RPMI7951 (cell line): ENCODE measurements around the gene P2RX3. TPM values are rescaled to one million over a fixed set of nuclear protein-coding genes. Genes with fewer than 3 reads are reported as not detected.

Experiments
- DNase-seq: peaks from one replicate; pipeline ENCODE4 v3.0.0-alpha.2; 2012; ENCODE audit warnings: low read depth
- total RNA-seq: library from RNA; depleted of rRNA; stranded (reverse); fragments of >200 nt; shearing (Covaris generic); gene quantifications from 2 replicates; pipeline ENCODE4 v1.2.3, GENCODE V29; 2014; rRNA removed

Gene P2RX3
- total RNA-seq, 1 experiment from 2014 or later = not detected

GRCh38 chr11:57421066-57421465, 82.9 kb downstream of the P2RX3 start:
- DNase-seq = no peak

- no peak for DNase-seq
These were observed 83.7 kb downstream of the P2RX3 start for GRCh38 chr11:57421805-57422204.

Other genes starting within 250 kb of the P2RX3 start
- not detected in 2 replicates for gene LRRC55, start 156.4 kb upstream of the P2RX3 start, total RNA-seq
- not detected in 2 replicates for gene APLNR, start 101.1 kb upstream of the P2RX3 start, total RNA-seq
- gene TNKS1BP1, start 13.4 kb upstream of the P2RX3 start, total RNA-seq = 21.9 and 24.8 TPM in 2 replicates
- 105 and 106 TPM in 2 replicates for gene SSRP1, start 2.5 kb upstream of the P2RX3 start, total RNA-seq
- not detected in 2 replicates for gene PRG3, start 42.8 kb downstream of the P2RX3 start, total RNA-seq
- gene PRG2, start 52.3 kb downstream of the P2RX3 start, total RNA-seq = not detected in 2 replicates
- 58.4 and 64.5 TPM in 2 replicates for gene SLC43A3, start 88.8 kb downstream of the P2RX3 start, total RNA-seq
- gene RTN4RL2, start 122.2 kb downstream of the P2RX3 start, total RNA-seq = 0.72 and 0.88 TPM in 2 replicates
- 6.5 and 7.3 TPM in 2 replicates for gene SLC43A1, start 177.3 kb downstream of the P2RX3 start, total RNA-seq
- 83.3 and 89.8 TPM in 2 replicates for gene TIMM10, start 192.4 kb downstream of the P2RX3 start, total RNA-seq
- not detected in 2 replicates for gene SMTNL1, start 199.2 kb downstream of the P2RX3 start, total RNA-seq
- 57.7 and 62.9 TPM in 2 replicates for gene UBE2L6, start 229.3 kb downstream of the P2RX3 start, total RNA-seq